Activated CD8-positive, alpha-beta memory T cell treated with anti-CD3 and anti-CD28 coated beads, Interleukin-2, amount 10 ng/mL, durations not matched to agents 7 days and 5 days (primary cell): ENCODE results near the gene KRTAP4-12. TPM values are rescaled to one million over a fixed set of nuclear protein-coding genes. Genes with fewer than 3 reads are reported as not detected.
"Not testable (repeated sequence)": the region's sequence is repeated elsewhere in the genome, so short reads cannot be mapped to it uniquely, and the experiment has no call there.

Experiments used
- ATAC-seq: fragments of 150-1000 bp; cut with Tn5 transposase; one replicate; pipeline ENCODE4 v1.10.0; 2021; ENCODE audit warnings: moderate library complexity
- CTCF ChIA-PET: fragments of 350-600 bp; sonication (Branson Sonifier 250); formaldehyde crosslinking; loops from one replicate; lab custom pipeline; 2021; ENCODE audit warnings: antibody characterized with exemption; lab: Charles Lee
- DNase-seq: peaks from one replicate; pipeline ENCODE4 v3.0.0-alpha.2; 2020
- H3K27ac Mint-ChIP-seq: one replicate; pipeline ENCODE4 v1.8.0; 2021; ENCODE audit warnings: mild to moderate bottlenecking, mixed read lengths
- H3K27me3 Mint-ChIP-seq: one replicate; pipeline ENCODE4 v1.8.0; 2021; ENCODE audit warnings: mixed read lengths
- H3K36me3 Mint-ChIP-seq: one replicate; pipeline ENCODE4 v1.8.0; 2021; ENCODE audit warnings: mild to moderate bottlenecking, mixed read lengths
- H3K4me1 Mint-ChIP-seq: one replicate; pipeline ENCODE4 v1.8.0; 2021; ENCODE audit warnings: mixed read lengths
- H3K4me3 Mint-ChIP-seq: one replicate; pipeline ENCODE4 v1.8.0; 2021; ENCODE audit warnings: mild to moderate bottlenecking, moderate library complexity, mixed read lengths
- H3K9me3 Mint-ChIP-seq: one replicate; pipeline ENCODE4 v1.8.0; 2022; ENCODE audit warnings: low read depth, mixed read lengths
- total RNA-seq, 2 experiments: library from RNA; stranded (reverse); gene quantifications; one replicate each; pipeline ENCODE4 v1.2.3, GENCODE V29; 2021

Gene KRTAP4-12
- total RNA-seq, 2 experiments from 2014 or later, result not detected

DNA sequence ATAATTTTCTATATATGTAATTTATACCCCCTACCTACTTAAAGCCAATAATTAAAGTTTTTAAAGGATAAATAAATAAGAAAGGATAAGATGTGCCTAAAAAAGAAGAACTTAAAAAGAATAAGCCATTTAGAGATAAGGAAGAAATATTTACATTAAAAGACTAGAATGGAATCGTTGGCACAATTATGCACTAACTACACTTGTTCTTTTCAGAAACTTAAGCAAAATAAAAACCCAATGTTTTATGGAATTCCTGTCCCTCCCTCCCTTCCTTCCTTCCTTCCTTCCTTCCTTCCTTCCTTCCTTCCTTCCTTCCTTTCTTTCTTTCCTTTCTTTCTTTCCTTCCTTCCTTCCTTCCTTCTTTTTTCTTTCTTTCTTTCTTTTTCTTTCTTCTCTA is 20.9 kb upstream of the KRTAP4-12 start:
- Mint-ChIP-seq H3K4me3 (no peak overlapping the region), H3K27ac (no peak overlapping the region), H3K27me3 (peaks cover 2% of the 10 kb centered on the region), H3K36me3 (peaks cover 4% of the 10 kb centered on the region), H3K4me1 (no peaks in the 10 kb centered on the region), H3K9me3 (peaks cover 13% of the 10 kb centered on the region)
- CTCF ChIA-PET, result no interaction called here
- DNase-seq, result no peak
- no peak for ATAC-seq

DNA sequence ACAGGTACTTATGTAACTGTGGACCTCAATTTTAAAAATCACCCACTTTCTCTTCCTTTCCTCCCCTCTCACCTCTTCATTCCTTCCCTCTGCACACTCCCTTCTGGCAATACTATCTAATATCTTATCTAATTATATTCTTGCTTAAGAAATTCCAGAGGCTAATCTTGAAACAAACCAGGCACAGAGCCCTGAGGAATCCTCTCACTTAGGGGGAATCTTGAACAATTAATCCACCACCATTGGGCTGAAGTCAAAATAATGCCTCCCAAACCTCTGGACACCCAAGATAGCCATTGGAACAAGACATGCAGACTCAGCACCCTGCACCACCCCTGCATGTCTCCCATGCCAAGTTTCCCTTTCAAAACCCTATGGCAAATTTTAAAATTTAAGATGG is 17.4 kb upstream of the KRTAP4-12 start:
- Mint-ChIP-seq H3K27ac (no peak overlapping the region), H3K36me3 (peaks cover 7% of the 10 kb centered on the region), H3K9me3 (peaks cover 19% of the 10 kb centered on the region), H3K4me1 (no peaks in the 10 kb centered on the region), H3K27me3 (peaks cover 4% of the 10 kb centered on the region), H3K4me3 (no peak overlapping the region)
- DNase-seq (no peak), ATAC-seq (no peak)
- CTCF ChIA-PET, result no interaction called here

DNA sequence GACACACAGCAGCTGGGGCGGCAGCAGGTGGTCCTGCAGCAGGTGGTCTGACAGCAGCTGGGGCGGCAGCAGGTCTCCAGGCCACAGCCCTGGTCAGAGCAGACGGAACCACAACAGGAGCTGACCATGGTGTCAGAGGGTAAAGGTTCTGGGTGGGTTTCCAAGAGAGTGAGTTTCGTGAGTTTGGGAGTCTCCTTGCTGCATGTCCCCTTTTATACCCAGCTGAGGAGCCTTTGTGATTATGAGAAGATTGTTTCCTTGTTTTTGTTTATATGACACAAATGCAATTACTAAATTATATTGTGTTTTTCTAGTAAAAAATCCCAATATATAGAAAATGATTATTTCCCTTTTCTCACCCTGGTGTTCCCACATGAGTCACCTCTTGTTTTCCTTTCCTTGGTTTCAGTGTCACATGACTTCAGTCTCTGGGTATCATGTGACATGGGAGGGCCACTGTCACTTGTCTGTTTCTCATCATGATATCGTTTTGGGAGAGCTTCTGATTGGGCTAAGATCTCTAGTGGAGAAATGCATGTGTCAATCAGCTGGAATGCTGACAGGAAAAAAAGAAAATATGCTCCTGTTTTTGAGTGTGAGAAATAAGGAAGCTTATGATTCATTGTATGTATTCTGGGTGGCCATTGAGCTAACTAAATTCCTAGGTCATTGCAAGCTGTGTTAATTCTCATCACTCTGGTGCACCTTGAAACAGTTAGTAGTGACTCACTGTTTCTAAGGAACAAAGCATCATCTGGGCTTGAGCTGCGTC is 16.6 kb upstream of the KRTAP4-12 start, which contains the start of gene KRTAP4-6:
TSS of gene KRTAP4-6 (minus strand) at position 185 of the 772 bp plus-strand sequence. CDS start at position 128, 57 bp downstream.
- Mint-ChIP-seq H3K9me3 (peaks cover 19% of the 10 kb centered on the region), H3K4me1 (no peaks in the 10 kb centered on the region), H3K27ac (no peak within 1 kb of the TSS), H3K4me3 (no peak within 1 kb of the TSS), H3K27me3 (peaks cover 4% of the 10 kb centered on the region), H3K36me3 (peaks cover 7% of the 10 kb centered on the region)
- no peak for ATAC-seq
- no peak for DNase-seq
- CTCF ChIA-PET, result no interaction called here

DNA sequence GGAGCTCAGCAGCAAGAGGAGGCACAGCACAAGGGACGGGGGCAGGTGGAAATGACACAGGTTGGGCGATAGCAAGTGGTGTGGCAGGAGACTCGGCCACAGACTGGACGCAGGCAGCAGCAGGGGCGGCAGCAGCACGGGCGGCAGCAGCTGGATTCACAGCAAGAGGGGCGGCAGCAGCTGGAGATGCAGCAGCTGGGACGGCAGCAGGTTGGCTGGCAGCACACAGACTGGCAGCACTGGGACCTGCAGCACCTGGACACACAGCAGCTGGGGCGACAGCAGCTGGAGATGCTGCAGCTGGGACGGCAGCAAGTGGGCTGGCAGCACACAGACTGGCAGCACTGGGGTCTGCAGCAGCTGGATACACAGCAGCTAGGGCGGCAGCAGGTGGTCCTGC is 15.9 kb upstream of the KRTAP4-12 start:
- CTCF ChIA-PET, H3K4me1 Mint-ChIP-seq, DNase-seq, ATAC-seq, H3K4me3 Mint-ChIP-seq, H3K27me3 Mint-ChIP-seq, H3K36me3 Mint-ChIP-seq, H3K27ac Mint-ChIP-seq: not testable (repeated sequence)
- peaks cover 19% of the 10 kb centered on the region for H3K9me3 Mint-ChIP-seq

DNA sequence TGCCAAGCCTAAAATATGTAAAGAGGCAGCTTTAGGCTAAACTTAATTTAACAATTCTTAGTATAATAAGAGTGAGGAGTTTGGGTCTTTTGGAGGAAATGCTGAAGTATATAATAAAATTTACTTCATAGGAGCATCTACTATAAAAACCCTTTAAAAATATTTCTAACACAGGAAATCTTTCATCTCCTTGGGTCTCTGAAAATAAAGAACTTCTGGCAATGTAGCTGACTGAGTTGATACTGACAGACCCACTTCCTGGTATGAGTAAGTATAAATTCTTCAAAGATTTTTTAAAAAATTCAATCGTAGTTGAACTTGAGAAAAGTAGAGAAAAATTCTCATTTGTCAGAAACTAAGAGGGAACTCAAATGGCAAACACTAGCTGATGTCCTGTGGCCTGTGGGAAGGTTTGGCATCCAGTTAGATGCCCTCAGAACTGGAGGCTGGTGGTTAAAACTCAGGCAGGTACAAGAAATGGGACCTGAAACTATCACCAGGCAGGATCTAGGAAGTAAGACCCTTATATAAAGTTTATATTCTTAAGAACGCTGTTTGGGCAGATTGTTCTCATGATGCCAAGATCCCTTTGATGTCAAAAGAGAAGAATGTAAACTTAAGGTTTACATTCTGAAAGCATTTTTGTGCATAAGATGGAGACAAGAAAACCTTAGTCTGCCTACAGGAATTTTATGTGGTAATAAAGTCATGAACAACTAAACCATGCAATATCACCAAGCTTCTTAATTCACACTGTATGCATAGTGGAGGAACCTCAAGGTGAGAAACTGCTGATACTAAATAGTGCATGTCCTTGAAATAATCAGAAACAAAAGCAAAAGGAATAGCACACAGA is 10.1 kb upstream of the KRTAP4-12 start:
- Mint-ChIP-seq H3K4me3 (no peak overlapping the region), H3K36me3 (no peaks in the 10 kb centered on the region), H3K27ac (no peak overlapping the region), H3K27me3 (peaks cover 9% of the 10 kb centered on the region), H3K9me3 (peaks cover 3% of the 10 kb centered on the region), H3K4me1 (no peaks in the 10 kb centered on the region)
- DNase-seq, result no peak
- CTCF ChIA-PET, result no interaction called here
- ATAC-seq, result no peak

DNA sequence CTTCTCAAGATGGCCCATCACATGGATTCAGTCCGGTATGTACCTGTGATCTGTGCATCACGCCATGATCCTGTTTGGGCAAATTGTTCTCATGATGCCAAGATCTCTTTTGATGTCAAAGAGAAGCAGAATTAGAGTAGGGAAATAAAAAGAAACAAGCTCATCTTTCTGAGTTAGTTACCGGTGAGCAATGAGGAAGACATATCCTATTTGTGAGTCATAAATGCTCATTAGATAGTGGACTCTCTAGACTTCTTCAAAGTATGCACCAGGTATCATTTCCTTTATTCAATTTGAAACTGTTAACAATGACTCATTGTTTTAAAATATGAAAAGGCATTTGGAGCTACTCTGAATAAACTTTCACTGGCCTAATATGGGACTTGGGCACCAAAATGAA is 8.0 kb upstream of the KRTAP4-12 start:
- Mint-ChIP-seq H3K36me3 (no peaks in the 10 kb centered on the region), H3K27ac (no peak overlapping the region), H3K9me3 (no peaks in the 10 kb centered on the region), H3K27me3 (peaks cover 11% of the 10 kb centered on the region), H3K4me1 (no peaks in the 10 kb centered on the region), H3K4me3 (no peak overlapping the region)
- ATAC-seq (no peak), DNase-seq (no peak)
- CTCF ChIA-PET, result no interaction called here

DNA sequence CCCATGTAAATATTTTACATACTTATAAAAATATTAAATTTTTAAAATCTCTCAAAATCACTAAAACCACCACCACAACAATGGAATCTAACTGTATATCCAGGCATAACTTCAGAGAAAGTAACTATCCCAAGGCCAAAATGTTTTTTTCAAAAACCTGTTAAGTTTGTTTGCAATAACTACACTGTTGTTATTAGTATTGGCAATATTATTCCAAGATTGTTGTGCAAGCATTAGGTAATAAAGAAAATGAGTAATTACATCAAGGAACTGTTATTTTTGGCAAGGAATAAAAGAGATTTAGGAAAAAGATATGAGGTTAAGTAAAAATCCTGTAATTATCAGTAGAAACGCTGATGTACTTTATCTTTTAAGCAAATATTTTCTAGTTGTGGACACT is 3.4 kb upstream of the KRTAP4-12 start:
- CTCF ChIA-PET, result no interaction called here
- H3K27ac Mint-ChIP-seq, result no peak overlapping the region
- H3K36me3 Mint-ChIP-seq, result no peaks in the 10 kb centered on the region
- peaks cover 15% of the 10 kb centered on the region for H3K27me3 Mint-ChIP-seq
- peaks cover 5% of the 10 kb centered on the region for H3K4me1 Mint-ChIP-seq
- peaks cover 2% of the 10 kb centered on the region for H3K9me3 Mint-ChIP-seq
- DNase-seq (no peak), ATAC-seq (no peak)
- no peak overlapping the region for H3K4me3 Mint-ChIP-seq

DNA sequence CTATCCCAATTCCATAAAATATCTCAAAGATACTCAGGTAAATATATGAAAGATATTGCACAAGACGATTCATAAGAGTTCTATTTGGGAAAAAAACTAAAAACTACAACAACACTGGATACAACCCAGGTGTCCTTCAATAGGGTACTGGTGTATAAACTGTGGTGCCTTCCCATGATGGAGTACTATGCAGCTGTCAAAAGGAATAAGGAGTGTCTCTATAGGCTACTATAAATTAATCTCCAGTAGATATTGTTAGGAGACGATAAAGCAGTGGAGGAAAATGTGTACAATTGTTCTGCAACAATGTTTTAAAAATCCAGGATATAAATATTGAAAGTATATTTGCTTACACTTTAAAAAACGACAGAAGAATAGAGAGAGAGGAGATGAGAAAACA is 2.4 kb upstream of the KRTAP4-12 start:
- H3K27me3 Mint-ChIP-seq, result peaks cover 18% of the 10 kb centered on the region
- CTCF ChIA-PET, result no interaction called here
- no peak overlapping the region for H3K27ac Mint-ChIP-seq
- DNase-seq (no peak), ATAC-seq (no peak)
- no peak overlapping the region for H3K4me3 Mint-ChIP-seq
- H3K9me3 Mint-ChIP-seq, result peaks cover 2% of the 10 kb centered on the region
- H3K36me3 Mint-ChIP-seq, result no peaks in the 10 kb centered on the region
- H3K4me1 Mint-ChIP-seq, result peaks cover 5% of the 10 kb centered on the region

DNA sequence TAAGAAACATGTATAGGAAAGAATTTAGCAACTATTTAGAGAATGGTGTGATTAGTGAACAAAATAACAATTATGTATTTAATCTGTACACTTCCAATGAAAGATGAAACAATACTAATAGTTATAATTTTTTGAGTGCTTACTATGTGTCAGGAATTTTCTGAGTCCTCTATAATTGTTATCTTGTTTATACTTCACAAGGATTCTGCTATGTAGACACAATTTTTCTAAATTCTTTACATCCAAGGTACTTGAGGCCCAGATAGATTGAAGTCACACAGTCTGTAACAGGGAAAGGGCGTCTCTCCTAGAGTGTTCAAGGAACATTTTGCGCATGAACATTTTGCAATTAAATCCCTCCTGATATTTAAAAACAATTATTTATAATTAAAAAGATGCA is 1.1 kb upstream of the KRTAP4-12 start:
- H3K4me3 Mint-ChIP-seq, result no peak overlapping the region
- no peak overlapping the region for H3K27ac Mint-ChIP-seq
- H3K9me3 Mint-ChIP-seq, result peaks cover 2% of the 10 kb centered on the region
- DNase-seq, result no peak
- CTCF ChIA-PET, result no interaction called here
- H3K36me3 Mint-ChIP-seq, result no peaks in the 10 kb centered on the region
- peaks cover 10% of the 10 kb centered on the region for H3K4me1 Mint-ChIP-seq
- no peak for ATAC-seq
- peaks cover 18% of the 10 kb centered on the region for H3K27me3 Mint-ChIP-seq

DNA sequence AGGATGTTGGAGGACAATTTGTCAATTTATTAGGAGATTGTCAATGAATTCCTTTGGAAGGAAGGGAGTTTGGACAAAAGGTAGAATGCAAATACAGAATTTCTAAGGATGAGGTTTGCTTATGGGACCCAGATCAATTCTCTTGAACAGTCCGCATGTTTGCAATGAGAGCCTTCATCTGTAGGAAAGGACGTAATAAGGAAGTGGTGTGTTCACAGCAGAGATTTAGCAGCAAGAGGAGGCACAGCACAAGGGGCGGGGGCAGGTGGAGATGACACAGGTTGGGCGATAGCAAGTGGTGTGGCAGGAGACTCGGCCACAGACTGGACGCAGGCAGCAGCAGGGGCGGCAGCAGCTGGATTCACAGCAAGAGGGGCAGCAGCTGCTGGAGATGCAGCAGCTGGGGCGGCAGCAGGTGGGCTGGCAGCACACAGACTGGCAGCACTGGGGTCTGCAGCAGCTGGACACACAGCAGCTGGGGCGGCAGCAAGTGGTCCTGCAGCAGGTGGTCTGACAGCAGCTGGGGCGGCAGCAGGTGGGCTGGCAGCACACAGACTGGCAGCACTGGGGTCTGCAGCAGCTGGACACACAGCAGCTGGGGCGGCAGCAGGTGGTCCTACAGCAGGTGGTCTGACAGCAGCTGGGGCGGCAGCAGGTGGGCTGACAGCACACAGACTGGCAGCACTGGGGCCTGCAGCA is 541 bp downstream of the KRTAP4-12 start:
- CTCF ChIA-PET, H3K9me3 Mint-ChIP-seq, DNase-seq, H3K36me3 Mint-ChIP-seq, H3K27ac Mint-ChIP-seq, H3K4me3 Mint-ChIP-seq, ATAC-seq: not testable (repeated sequence)
- Mint-ChIP-seq H3K27me3 (peaks cover 15% of the 10 kb centered on the region), H3K4me1 (peaks cover 11% of the 10 kb centered on the region)

DNA sequence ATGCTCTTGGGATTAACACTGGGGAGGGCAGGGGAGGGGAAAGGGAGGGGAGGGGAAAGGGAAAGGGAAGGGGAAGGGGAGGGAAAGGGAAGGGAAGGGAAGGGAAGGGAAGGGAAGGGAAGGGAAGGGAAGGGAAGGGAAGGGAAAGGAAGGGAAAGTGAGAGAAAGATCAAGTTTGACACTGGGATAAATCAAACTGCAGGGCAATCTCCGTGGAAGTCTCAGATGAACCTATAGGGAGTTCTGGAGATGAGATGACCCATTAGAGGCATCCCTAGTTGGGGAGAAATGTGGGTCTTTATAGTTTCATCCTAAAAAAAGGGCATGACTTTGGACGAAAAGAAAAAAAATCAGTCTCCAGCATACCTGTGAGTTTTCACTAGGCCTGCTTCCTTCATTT is 2.2 kb downstream of the KRTAP4-12 start:
- no peak for ATAC-seq
- Mint-ChIP-seq H3K27ac (no peak overlapping the region), H3K27me3 (peaks cover 18% of the 10 kb centered on the region), H3K9me3 (peaks cover 2% of the 10 kb centered on the region), H3K4me1 (peaks cover 11% of the 10 kb centered on the region), H3K4me3 (no peak overlapping the region), H3K36me3 (no peaks in the 10 kb centered on the region)
- DNase-seq, result no peak
- CTCF ChIA-PET, result no interaction called here

DNA sequence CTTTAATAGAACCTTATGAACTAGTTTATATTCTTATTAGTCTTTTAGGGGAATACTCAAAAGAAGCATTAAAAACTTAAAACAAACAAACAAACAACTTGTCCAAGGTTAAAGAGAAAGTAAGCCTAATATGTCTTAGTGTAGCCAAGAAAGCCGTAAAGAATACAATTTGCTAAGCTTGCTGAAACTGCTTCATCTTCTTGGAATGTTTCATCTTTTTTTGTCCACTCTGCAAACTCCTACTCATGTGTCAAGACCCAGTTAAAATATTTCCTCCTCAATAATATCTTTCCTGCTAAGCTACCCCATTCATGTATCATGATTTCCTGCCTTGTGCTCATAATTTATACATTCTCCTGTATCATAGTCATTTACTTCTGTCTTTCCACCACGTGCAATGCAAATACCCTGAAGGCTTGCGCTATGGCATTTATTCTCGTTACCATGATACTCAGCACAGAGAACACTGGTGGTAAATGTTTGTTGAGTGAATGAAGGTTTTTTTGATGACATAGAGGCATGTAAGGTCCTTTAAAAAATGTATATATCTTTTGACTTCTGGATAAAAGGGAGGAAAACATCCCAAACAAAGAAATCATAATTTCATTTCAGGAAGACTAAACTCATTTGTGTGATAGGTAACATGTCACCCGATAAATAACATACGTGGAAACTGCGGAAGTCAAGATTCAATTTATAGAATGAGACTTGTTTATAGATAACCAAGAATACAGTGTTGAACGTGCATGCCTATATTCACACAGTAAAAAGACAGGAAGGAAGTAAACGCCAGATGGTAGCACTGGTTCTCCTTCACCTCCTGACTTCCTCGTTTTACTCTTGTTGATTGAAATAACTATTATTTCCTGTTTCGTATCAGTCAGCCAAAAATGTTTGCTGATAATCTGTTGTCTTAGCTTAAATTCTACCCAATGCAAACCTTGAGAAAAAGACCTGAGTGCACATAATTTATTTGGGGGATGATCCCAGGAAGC is 4.0 kb downstream of the KRTAP4-12 start:
- H3K4me1 Mint-ChIP-seq, H3K27ac Mint-ChIP-seq, CTCF ChIA-PET, H3K4me3 Mint-ChIP-seq, ATAC-seq, H3K36me3 Mint-ChIP-seq, DNase-seq, H3K9me3 Mint-ChIP-seq: not testable (repeated sequence)
- peaks cover 21% of the 10 kb centered on the region for H3K27me3 Mint-ChIP-seq
